ENCODE data around the gene ATF5. TPM values are rescaled to one million over a fixed set of nuclear protein-coding genes. Genes with fewer than 3 reads are reported as not detected.

Gene ATF5
- total RNA-seq, 1 experiment from 2014 or later = 64.0 TPM

- Histone ChIP-seq H3K36me3 (ENCODE audit: control insufficient read depth, insufficient read depth, low read length) (no peaks in the 10 kb centered on the region), H3K27me3 (replicated peaks; ENCODE audit: control insufficient read depth, insufficient read depth, low read length) (no peaks in the 10 kb centered on the region; the same call in 1 of the 2 replicates), H3K9me3 (no peaks in the 10 kb centered on the region), H3K4me3 (ENCODE audit: low read depth, low read length) (no peak overlapping the region), H3K4me1 (peaks cover 7% of the 10 kb centered on the region; the same call in 1 of the 2 replicates)
- peaks cover 6% of the 10 kb centered on the region for H3K36me3 Mint-ChIP-seq (ENCODE audit: insufficient read depth, unreplicated experiment)
- peaks cover 9% of the 10 kb centered on the region for H3K4me1 Mint-ChIP-seq (ENCODE audit: low read depth, unreplicated experiment)
- no peak overlapping the region for H3K4me3 Mint-ChIP-seq (ENCODE audit: unreplicated experiment)
- intact Hi-C loops (cut with micrococcal nuclease; ENCODE audit: unreplicated experiment) = no loop called here
- DNase-seq = no peak
- ChIA-PET POLR2A (no interaction called here), CTCF (no interaction called here)
- no peak overlapping the region for H3K27ac Mint-ChIP-seq (ENCODE audit: unreplicated experiment)
- no peaks in the 10 kb centered on the region for H3K9me3 Mint-ChIP-seq (ENCODE audit: unreplicated experiment)
- no TSS peak for BruUV-seq (replicated peaks)
- no peaks in the 10 kb centered on the region for H3K27me3 Mint-ChIP-seq (ENCODE audit: insufficient read depth, unreplicated experiment)
- no peak for TF ChIP-seq CTCF (IDR thresholded peaks at IDR 0.05; ENCODE audit: insufficient read depth in 1 of 2, low read depth in 1 of 2, low read length in 1 of 2, severe bottlenecking in 1 of 2, unreplicated experiment in 1 of 2)
Measured at GRCh38 chr19:49972841-49973240, 43.8 kb downstream of the ATF5 start.

DNA sequence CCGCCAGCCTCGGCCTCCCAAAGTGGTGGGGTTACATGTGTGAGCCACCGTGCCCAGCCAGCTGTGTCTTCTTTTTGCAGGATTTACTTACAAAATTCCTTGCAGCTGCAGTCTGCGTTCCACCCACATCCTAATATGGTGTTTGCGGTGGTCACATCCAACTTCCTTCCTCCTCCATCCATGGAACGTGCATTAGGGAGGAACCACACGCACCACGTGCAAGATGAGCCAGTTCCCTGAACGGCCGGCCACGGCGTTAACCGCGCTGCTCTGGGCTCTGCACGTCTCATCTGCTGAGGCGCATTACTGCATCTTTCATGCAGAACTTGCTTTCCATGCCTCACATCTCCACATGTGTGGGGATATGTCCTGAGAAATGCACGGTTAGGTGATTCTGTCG, 45.0 kb downstream of the ATF5 start:
- Mint-ChIP-seq H3K4me3 (ENCODE audit: unreplicated experiment) (no peak overlapping the region), H3K27me3 (ENCODE audit: insufficient read depth, unreplicated experiment) (no peaks in the 10 kb centered on the region), H3K27ac (ENCODE audit: unreplicated experiment) (no peak overlapping the region), H3K36me3 (ENCODE audit: insufficient read depth, unreplicated experiment) (peaks cover 6% of the 10 kb centered on the region), H3K4me1 (ENCODE audit: low read depth, unreplicated experiment) (peaks cover 9% of the 10 kb centered on the region), H3K9me3 (ENCODE audit: unreplicated experiment) (no peaks in the 10 kb centered on the region)
- Histone ChIP-seq H3K4me1 (peaks cover 7% of the 10 kb centered on the region; the same call in 1 of the 2 replicates), H3K4me3 (ENCODE audit: low read depth, low read length) (no peak overlapping the region), H3K36me3 (ENCODE audit: control insufficient read depth, insufficient read depth, low read length) (no peaks in the 10 kb centered on the region), H3K27me3 (replicated peaks; ENCODE audit: control insufficient read depth, insufficient read depth, low read length) (no peaks in the 10 kb centered on the region; the same call in 1 of the 2 replicates), H3K9me3 (no peaks in the 10 kb centered on the region)
- no TSS peak for BruUV-seq (replicated peaks)
- no peak for TF ChIP-seq CTCF (IDR thresholded peaks at IDR 0.05; ENCODE audit: insufficient read depth in 1 of 2, low read depth in 1 of 2, low read length in 1 of 2, severe bottlenecking in 1 of 2, unreplicated experiment in 1 of 2)
- ChIA-PET CTCF (no interaction called here), POLR2A (no interaction called here)
- intact Hi-C loops (cut with micrococcal nuclease; ENCODE audit: unreplicated experiment) = no loop called here
- DNase-seq = no peak

GRCh38 chr19:49975051-49975450, 46.0 kb downstream of the ATF5 start:
- no peak for TF ChIP-seq CTCF (IDR thresholded peaks at IDR 0.05; ENCODE audit: insufficient read depth in 1 of 2, low read depth in 1 of 2, low read length in 1 of 2, severe bottlenecking in 1 of 2, unreplicated experiment in 1 of 2)
- Mint-ChIP-seq H3K27me3 (ENCODE audit: insufficient read depth, unreplicated experiment) (no peaks in the 10 kb centered on the region), H3K4me3 (ENCODE audit: unreplicated experiment) (no peak overlapping the region), H3K4me1 (ENCODE audit: low read depth, unreplicated experiment) (peaks cover 9% of the 10 kb centered on the region), H3K27ac (ENCODE audit: unreplicated experiment) (no peak overlapping the region), H3K36me3 (ENCODE audit: insufficient read depth, unreplicated experiment) (peaks cover 6% of the 10 kb centered on the region), H3K9me3 (ENCODE audit: unreplicated experiment) (no peaks in the 10 kb centered on the region)
- no TSS peak for BruUV-seq (replicated peaks)
- Histone ChIP-seq H3K9me3 (no peaks in the 10 kb centered on the region), H3K4me1 (peaks cover 7% of the 10 kb centered on the region; the same call in 1 of the 2 replicates), H3K36me3 (ENCODE audit: control insufficient read depth, insufficient read depth, low read length) (no peaks in the 10 kb centered on the region), H3K27me3 (replicated peaks; ENCODE audit: control insufficient read depth, insufficient read depth, low read length) (no peaks in the 10 kb centered on the region), H3K4me3 (ENCODE audit: low read depth, low read length) (no peak overlapping the region)
- intact Hi-C loops (cut with micrococcal nuclease; ENCODE audit: unreplicated experiment) = no loop called here
- DNase-seq = no peak
- POLR2A ChIA-PET = interaction anchor here (0.6 kb wide), 1 partner anchor 40 kb away, joined by 3 read pairs; no protein-coding TSS in a partner anchor
- CTCF ChIA-PET = no interaction called here

All from Caco-2 (cell line).